Ishikawa (cell line): ENCODE data around the gene COPE.

ENCODE experiments used
- REST ChIP-seq: IDR thresholded peaks from 2 replicates; pipeline ENCODE4 v1.6.1; 2012; ENCODE audit warnings: low read depth, mild to moderate bottlenecking
- YY1 ChIP-seq: IDR thresholded peaks from 2 replicates; pipeline ENCODE4 v1.6.1; 2012; ENCODE audit warnings: low read depth

- TF ChIP-seq YY1 = no peak
- no peak for TF ChIP-seq REST
Observed at GRCh38 chr19:18904334-18905057, 14.7 kb downstream of the COPE start.
